GM18499 (cell line): ENCODE data around the gene VPS16.
"Not testable (repeated sequence)": the region's sequence is repeated elsewhere in the genome, so short reads cannot be mapped to it uniquely, and the experiment has no call there.

Experiments
- ATAC-seq: cut with Tn5 transposase; IDR thresholded peaks from one replicate; pipeline ENCODE4 v1.9.1; 2021; ENCODE audit warnings: moderate number of reproducible peaks; ENCODE audit not compliant: insufficient read depth, unreplicated experiment

VPS16 gene

GRCh38 chr20:2829376-2829775 lies 11.2 kb upstream of the VPS16 start:
- ATAC-seq = no peak

GRCh38 chr20:2831206-2831605 lies 9.3 kb upstream of the VPS16 start:
- not testable (repeated sequence) for ATAC-seq

- ATAC-seq = no peak
Measured at GRCh38 chr20:2833761-2834160, 6.8 kb upstream of the VPS16 start.

GRCh38 chr20:2834401-2835110 lies 6.0 kb upstream of the VPS16 start:
- ATAC-seq = no peak

- ATAC-seq = no peak
Measured at GRCh38 chr20:2835331-2835796, 5.2 kb upstream of the VPS16 start.

- no peak for ATAC-seq
Measured at GRCh38 chr20:2836035-2836434, 4.5 kb upstream of the VPS16 start.

- ATAC-seq = no peak
Measured at GRCh38 chr20:2837221-2837960, 3.2 kb upstream of the VPS16 start.

GRCh38 chr20:2838170-2838797 lies 2.3 kb upstream of the VPS16 start:
- ATAC-seq = no peak

GRCh38 chr20:2838847-2839671 lies 1.5 kb upstream of the VPS16 start:
- no peak for ATAC-seq

GRCh38 chr20:2839732-2840137 lies 810 bp upstream of the VPS16 start:
- ATAC-seq = no peak

- ATAC-seq = peak; percentile 13
Measured at GRCh38 chr20:2840967-2841531, 504 bp downstream of the VPS16 start.

- no peak for ATAC-seq
Measured at GRCh38 chr20:2845607-2846006, 5.1 kb downstream of the VPS16 start.

GRCh38 chr20:2846698-2847097 lies 6.2 kb downstream of the VPS16 start:
- no peak for ATAC-seq

- ATAC-seq = no peak
Measured at GRCh38 chr20:2847802-2848201, 7.3 kb downstream of the VPS16 start.

GRCh38 chr20:2849529-2849928 lies 9.0 kb downstream of the VPS16 start:
- ATAC-seq = no peak

GRCh38 chr20:2851086-2851485 lies 10.5 kb downstream of the VPS16 start:
- ATAC-seq = no peak

GRCh38 chr20:2858591-2858990 lies 18.0 kb downstream of the VPS16 start:
- no peak for ATAC-seq

- ATAC-seq = no peak
Measured at GRCh38 chr20:2859330-2860121, 19.0 kb downstream of the VPS16 start.

- ATAC-seq = no peak
Measured at GRCh38 chr20:2864626-2865025, 24.1 kb downstream of the VPS16 start.
